Measurements from ENCODE around the gene ALK. TPM values are rescaled to one million over a fixed set of nuclear protein-coding genes. Genes with fewer than 3 reads are reported as not detected.

The ALK gene
- total RNA-seq, 1 experiment from 2014 or later = 0.87 TPM

DNA sequence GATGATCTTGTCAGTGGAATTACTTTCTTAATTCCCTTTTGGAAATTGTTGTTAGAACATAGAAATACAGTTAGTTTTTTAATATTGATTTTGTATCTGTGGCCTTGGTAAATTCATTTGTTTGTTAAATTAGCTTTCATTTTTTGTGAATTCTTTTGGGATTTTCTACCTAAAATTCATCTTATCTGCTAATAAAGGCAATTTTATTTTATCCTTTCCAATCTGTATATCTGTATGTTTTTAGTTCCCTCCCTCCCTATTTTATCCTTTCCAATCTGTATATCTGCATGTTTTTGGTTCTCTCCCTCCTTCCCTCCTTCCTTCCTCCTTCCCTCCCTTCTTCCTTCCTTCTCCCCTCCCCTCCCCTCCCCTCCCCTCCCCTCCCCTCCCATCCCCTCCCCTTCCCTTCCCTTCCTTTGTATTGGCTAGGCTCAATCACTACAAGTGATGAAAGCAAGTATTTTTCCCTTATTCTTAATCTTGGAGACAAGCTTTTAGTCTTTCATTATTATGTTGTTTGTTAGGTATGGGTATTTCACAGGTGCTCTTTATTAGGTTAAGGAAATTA, 244.4 kb downstream of the ALK start:
- H2AFZ ChIP-seq (ENCODE audit: low read length) = no peak overlapping the region
- no peaks in the 10 kb centered on the region for H3K9me2 ChIP-seq (replicated peaks; ENCODE audit: low read length)
- no peaks in the 10 kb centered on the region for H3K27me3 ChIP-seq (ENCODE audit: low read length)
- peaks cover 5% of the 10 kb centered on the region; the same call in 1 of the 2 replicates for H3K4me1 ChIP-seq (ENCODE audit: insufficient read depth, low read length)
- H3K9ac ChIP-seq (ENCODE audit: low read length) = no peak overlapping the region
- no peaks in the 10 kb centered on the region for H3K79me2 ChIP-seq (ENCODE audit: low read length)
- H3K36me3 ChIP-seq (ENCODE audit: low read depth, low read length) = no peaks in the 10 kb centered on the region
- intact Hi-C loops (cut with micrococcal nuclease) = no loop called here
- no peaks in the 10 kb centered on the region for H3K9me3 ChIP-seq (ENCODE audit: low read length)
- H4K20me1 ChIP-seq (ENCODE audit: low read length) = no peaks in the 10 kb centered on the region
- H3K4me2 ChIP-seq (ENCODE audit: low read length) = no peak overlapping the region
- ChIA-PET POLR2A (ENCODE audit: unreplicated experiment) (interaction anchor here (0.6 kb wide), 1 partner anchor 46 kb away, joined by 3 read pairs; no protein-coding TSS in a partner anchor), CTCF (no interaction called here)
- no peaks in the 10 kb centered on the region for H3F3A ChIP-seq (ENCODE audit: low read length, unreplicated experiment)
- H3K4me3 ChIP-seq (ENCODE audit: low read length) = no peak overlapping the region
- ATAC-seq = no peak
- H3K27ac ChIP-seq (ENCODE audit: low read length) = no peak overlapping the region
- DNase-seq = no peak
- no TSS peak for BruUV-seq (replicated peaks)
- TF ChIP-seq EZH2 (IDR thresholded peaks at IDR 0.05; ENCODE audit: low read length, unreplicated experiment) = no peak
- no peak for TF ChIP-seq EZH2phosphoT487 (IDR thresholded peaks at IDR 0.05; ENCODE audit: borderline replicate concordance, low read length)
- TF ChIP-seq, protein P1, sequence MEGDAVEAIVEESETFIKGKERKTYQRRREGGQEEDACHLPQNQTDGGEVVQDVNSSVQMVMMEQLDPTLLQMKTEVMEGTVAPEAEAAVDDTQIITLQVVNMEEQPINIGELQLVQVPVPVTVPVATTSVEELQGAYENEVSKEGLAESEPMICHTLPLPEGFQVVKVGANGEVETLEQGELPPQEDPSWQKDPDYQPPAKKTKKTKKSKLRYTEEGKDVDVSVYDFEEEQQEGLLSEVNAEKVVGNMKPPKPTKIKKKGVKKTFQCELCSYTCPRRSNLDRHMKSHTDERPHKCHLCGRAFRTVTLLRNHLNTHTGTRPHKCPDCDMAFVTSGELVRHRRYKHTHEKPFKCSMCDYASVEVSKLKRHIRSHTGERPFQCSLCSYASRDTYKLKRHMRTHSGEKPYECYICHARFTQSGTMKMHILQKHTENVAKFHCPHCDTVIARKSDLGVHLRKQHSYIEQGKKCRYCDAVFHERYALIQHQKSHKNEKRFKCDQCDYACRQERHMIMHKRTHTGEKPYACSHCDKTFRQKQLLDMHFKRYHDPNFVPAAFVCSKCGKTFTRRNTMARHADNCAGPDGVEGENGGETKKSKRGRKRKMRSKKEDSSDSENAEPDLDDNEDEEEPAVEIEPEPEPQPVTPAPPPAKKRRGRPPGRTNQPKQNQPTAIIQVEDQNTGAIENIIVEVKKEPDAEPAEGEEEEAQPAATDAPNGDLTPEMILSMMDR (conservative IDR thresholded peaks at IDR 0.05; ENCODE audit: low read depth, low read length) = no peak

DNA sequence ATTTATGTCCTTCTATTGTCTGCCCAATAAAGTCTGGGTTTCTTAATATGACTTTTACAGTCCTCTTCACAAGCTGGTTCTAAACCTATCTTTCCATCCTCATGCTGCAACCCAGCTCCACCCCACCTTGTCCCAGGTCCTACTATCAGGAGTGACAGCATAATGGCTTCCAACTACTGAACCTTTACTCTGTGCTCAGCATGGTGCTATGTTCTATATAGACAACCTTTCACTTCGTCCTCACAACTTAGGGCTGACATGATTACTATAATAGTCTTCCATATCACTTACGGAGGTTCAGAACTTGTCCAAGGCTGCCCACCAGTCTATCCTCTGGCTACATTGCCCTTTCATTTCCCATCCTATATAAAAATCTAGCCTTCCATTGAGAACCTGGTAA, 256.8 kb downstream of the ALK start:
- intact Hi-C loops (cut with micrococcal nuclease) = loop anchor here (5.0 kb wide), 2 partner anchors 92 to 258 kb away; partner anchors contain the start of gene ALK
- H3K4me3 ChIP-seq (ENCODE audit: low read length) = no peak overlapping the region

More for the DNA sequence above, 256.8 kb downstream of the ALK start:
- CTCF ChIA-PET = no interaction called here
- no peaks in the 10 kb centered on the region for H3K27me3 ChIP-seq (ENCODE audit: low read length)
- H3K27ac ChIP-seq (ENCODE audit: low read length) = peak overlapping the region; percentile 96
- H3K36me3 ChIP-seq (ENCODE audit: low read depth, low read length) = no peaks in the 10 kb centered on the region
- H3F3A ChIP-seq (ENCODE audit: low read length, unreplicated experiment) = peaks cover 13% of the 10 kb centered on the region
- H3K79me2 ChIP-seq (ENCODE audit: low read length) = no peaks in the 10 kb centered on the region
- H3K4me2 ChIP-seq (ENCODE audit: low read length) = no peak overlapping the region
- POLR2A ChIA-PET (ENCODE audit: unreplicated experiment) = no interaction called here
- H2AFZ ChIP-seq (ENCODE audit: low read length) = no peak overlapping the region
- no peak for ATAC-seq
- no peaks in the 10 kb centered on the region for H3K9me3 ChIP-seq (ENCODE audit: low read length)
- DNase-seq = no peak
- no peaks in the 10 kb centered on the region for H3K9me2 ChIP-seq (replicated peaks; ENCODE audit: low read length)
- H3K9ac ChIP-seq (ENCODE audit: low read length) = no peak overlapping the region
- TF ChIP-seq, protein P1 (conservative IDR thresholded peaks at IDR 0.05; ENCODE audit: low read depth, low read length) = no peak
- TF ChIP-seq EZH2phosphoT487 (IDR thresholded peaks at IDR 0.05; ENCODE audit: borderline replicate concordance, low read length) = no peak
- TF ChIP-seq EZH2 (IDR thresholded peaks at IDR 0.05; ENCODE audit: low read length, unreplicated experiment) = no peak
- H4K20me1 ChIP-seq (ENCODE audit: low read length) = no peaks in the 10 kb centered on the region
- BruUV-seq (replicated peaks) = no TSS peak
- H3K4me1 ChIP-seq (ENCODE audit: insufficient read depth, low read length) = peaks cover 42% of the 10 kb centered on the region
